Sigmoid colon (tissue), 7 donors: ENCODE data around the gene PPP1R7. TPM values are rescaled to one million over a fixed set of nuclear protein-coding genes. Genes with fewer than 3 reads are reported as not detected.
"Not testable (repeated sequence)": the region's sequence is repeated elsewhere in the genome, so short reads cannot be mapped to it uniquely, and the experiment has no call there.

Experiments used
- DNase-seq: peaks from one replicate; pipeline ENCODE4 v3.0.0-alpha.2; 2019
- H3K27ac ChIP-seq, 4 donors: fragments of 200-600 bp; sonication (generic); one replicate each; pipeline ENCODE4 v1.5.1; 2016 to 2019; ENCODE audit warnings: mild to moderate bottlenecking in 1 of 4
- H3K27me3 ChIP-seq, 3 donors: fragments of 200-600 bp; sonication (generic); one replicate each; pipeline ENCODE4 v1.5.1; 2019; ENCODE audit warnings: mild to moderate bottlenecking in 1 of 3
- H3K36me3 ChIP-seq, 4 donors: fragments of 200-600 bp; sonication (generic); one replicate each; pipeline ENCODE4 v1.5.1; 2016 to 2019
- H3K4me1 ChIP-seq, 4 donors: fragments of 200-600 bp; sonication (generic); one replicate each; pipeline ENCODE4 v1.5.1; 2017 to 2019
- H3K4me3 ChIP-seq, 4 donors: fragments of 200-600 bp; sonication (generic); one replicate each; pipeline ENCODE4 v1.5.1; 2017 to 2019; ENCODE audit warnings: mild to moderate bottlenecking in 2 of 4, moderate library complexity in 1 of 4
- H3K9me3 ChIP-seq, 4 donors: fragments of 200-600 bp in 3 of 4; sonication (generic) in 3 of 4; one replicate each; pipeline versions ENCODE4 v1.5.1 to v1.6.1; 2013 to 2019
- EP300 ChIP-seq, 4 donors: sonication (generic); formaldehyde crosslinking; IDR thresholded peaks; one replicate each; pipeline ENCODE4 v1.6.1; 2017; ENCODE audit warnings: antibody characterized with exemption in 4 of 4
- POLR2A ChIP-seq, 2 donors: fragments of 450-650 bp; IDR thresholded peaks; one replicate each; pipeline ENCODE4 v1.6.1; 2016; ENCODE audit warnings: antibody characterized with exemption in 2 of 2, mild to moderate bottlenecking in 2 of 2, moderate library complexity in 2 of 2
- POLR2AphosphoS5 ChIP-seq, 4 donors: sonication (generic); formaldehyde crosslinking; IDR thresholded peaks; one replicate each; pipeline ENCODE4 v1.6.1; 2017; ENCODE audit warnings: antibody characterized with exemption in 4 of 4
- WGBS, 2 donors: extraction: QIAGEN DNeasy Blood & Tissue Kit; methylation state at CpG; one replicate each; pipeline ENCODE4 v1.1.7; 2013; 5-methylcytosine and 5-hydroxymethylcytosine counted together
- intact Hi-C: fragments of 100-400 bp; cut with DNase I; formaldehyde crosslinking; loops from one replicate; pipeline ENCODE4 v1.15.1; 2023
- polyA plus RNA-seq, 3 donors: library from polyadenylated mRNA; stranded (reverse); fragments of 200-250 nt; gene quantifications; one replicate each; pipeline ENCODE4 v1.2.3, GENCODE V29; 2013
- total RNA-seq, 4 donors: library from RNA; depleted of rRNA; stranded (reverse); fragments of >200 nt; gene quantifications; one replicate each; pipeline ENCODE4 v1.1.0, GENCODE V29; 2016
- TF ChIP-seq, protein P1 (sequence below), 4 experiments: fragments of 450-650 bp in 3 of 4; fragments of 200-600 bp in 1 of 4; IDR thresholded peaks; one replicate each; pipeline ENCODE4 v1.5.1; 2016 to 2019; ENCODE audit warnings: antibody characterized with exemption in 4 of 4, mild to moderate bottlenecking in 3 of 4, moderate library complexity in 2 of 4
- donor health status: healthy with polysubstance abuse.
- donor health status: Bipolar disorder and iron deficiency.
- donor health status: healthy.

The PPP1R7 gene, protein sequence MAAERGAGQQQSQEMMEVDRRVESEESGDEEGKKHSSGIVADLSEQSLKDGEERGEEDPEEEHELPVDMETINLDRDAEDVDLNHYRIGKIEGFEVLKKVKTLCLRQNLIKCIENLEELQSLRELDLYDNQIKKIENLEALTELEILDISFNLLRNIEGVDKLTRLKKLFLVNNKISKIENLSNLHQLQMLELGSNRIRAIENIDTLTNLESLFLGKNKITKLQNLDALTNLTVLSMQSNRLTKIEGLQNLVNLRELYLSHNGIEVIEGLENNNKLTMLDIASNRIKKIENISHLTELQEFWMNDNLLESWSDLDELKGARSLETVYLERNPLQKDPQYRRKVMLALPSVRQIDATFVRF
- total RNA-seq (10 to 100 TPM; 41.3 to 63.5 (median 56.8) TPM), polyA plus RNA-seq (10 to 100 TPM; 76.3 to 89.7 (median 78.7) TPM)

DNA sequence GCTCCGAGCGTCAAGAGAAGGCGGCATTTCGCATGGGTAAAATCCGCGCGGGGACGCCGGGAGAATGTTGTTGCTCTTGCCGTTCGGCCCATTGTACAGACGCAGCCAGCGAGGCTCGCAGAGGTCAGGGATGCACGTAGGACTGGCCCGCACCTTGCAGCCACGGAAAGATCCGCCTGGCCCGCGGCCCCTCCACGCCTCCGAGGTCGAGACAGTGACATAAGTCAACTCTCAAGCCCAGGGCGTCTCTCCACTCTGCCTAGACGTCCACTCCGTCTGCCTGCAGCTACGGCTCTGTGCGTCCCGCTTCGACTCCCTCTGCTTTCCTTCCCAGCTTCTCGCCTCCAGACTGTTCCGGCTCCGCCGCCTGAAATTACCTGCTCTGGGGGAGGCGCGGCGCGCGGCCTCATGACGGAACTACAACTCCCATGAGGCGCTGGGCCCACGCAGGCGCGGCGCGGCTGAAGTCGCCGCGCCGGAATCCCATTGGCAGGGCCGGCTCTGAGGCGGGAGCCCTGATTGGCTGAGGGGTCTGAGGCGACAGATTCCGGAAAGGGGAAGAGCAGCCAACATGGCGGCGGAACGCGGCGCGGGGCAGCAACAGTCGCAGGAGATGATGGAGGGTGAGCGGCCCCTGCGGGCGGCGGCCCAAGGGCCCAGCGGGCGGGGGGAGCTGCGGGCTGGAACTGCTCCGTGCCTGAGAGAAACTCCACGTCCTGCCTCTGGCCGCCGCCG lies at the start of gene PPP1R7:
PPP1R7 (plus strand) TSS at position 543 of the 735 bp plus-strand sequence; CDS start at position 572, 29 bp downstream.
- Histone ChIP-seq H3K27ac (peak within 1 kb of the TSS; percentile 77 to 90 (median 86)), H3K27me3 (no peaks in the 10 kb centered on the region), H3K36me3 (peaks cover 0 to 3% (median 0%) of the 10 kb centered on the region in 4 donors), H3K4me1 (peaks cover 0 to 30% (median 15%) of the 10 kb centered on the region in 4 donors), H3K4me3 (peak within 1 kb of the TSS; percentile 74 to 98 (median 92)), H3K9me3 (no peaks in the 10 kb centered on the region)
- WGBS, 2 donors: 0 to 1% methylated on average over 73 of the region's 73 CpGs
- intact Hi-C loops: loop anchor here (2.0 to 5.0 kb wide), 4 partner anchors 47 to 207 kb away; partner anchors contain the start of genes FARP2 and MTERF4
- TF ChIP-seq POLR2A (IDR thresholded peaks at IDR 0.05): peak in 1 of 2 donors; percentile 48
- no peak for TF ChIP-seq EP300 (IDR thresholded peaks at IDR 0.05)
- TF ChIP-seq POLR2AphosphoS5 (IDR thresholded peaks at IDR 0.05): peak; percentile 73 to 88 (median 81)
- DNase-seq: peak; percentile 97

DNA sequence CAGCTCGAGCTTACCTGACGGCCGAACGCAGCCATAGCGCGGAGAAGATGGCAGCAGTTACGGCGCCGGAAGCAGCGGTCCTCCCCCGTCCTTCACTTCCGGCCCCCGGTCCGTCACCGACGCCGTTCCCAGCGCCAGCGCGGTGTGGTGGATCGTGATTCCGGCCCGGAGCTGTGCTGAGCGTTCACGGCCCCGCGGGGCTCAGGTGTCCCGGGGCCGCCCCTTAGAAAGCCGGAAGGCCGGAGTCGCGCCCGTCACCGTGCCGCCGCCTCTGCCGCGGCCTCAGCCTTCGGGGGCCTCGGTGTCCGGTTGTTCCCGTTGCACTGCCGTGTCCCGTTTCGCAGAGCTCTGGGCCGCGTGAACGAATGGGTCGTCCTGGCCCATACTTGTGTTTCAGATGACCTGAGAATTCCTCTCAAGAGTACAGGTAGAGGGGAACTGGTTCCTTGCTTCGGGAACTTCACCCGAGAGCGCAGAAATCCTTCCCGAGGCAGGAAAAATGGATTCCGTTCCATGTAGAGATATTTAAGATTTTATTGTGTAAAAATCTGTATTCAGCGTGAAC lies 47.9 kb upstream of the PPP1R7 start, which contains the start of gene MTERF4:
MTERF4 (minus strand) TSS at position 49 of the 565 bp plus-strand sequence; CDS start at position 35, 14 bp downstream.
- H3K36me3 ChIP-seq: peaks cover 0 to 24% (median 2%) of the 10 kb centered on the region in 4 donors
- peak within 1 kb of the TSS; percentile 72 to 87 (median 84) for H3K4me3 ChIP-seq
- H3K4me1 ChIP-seq: peaks cover 0 to 22% (median 20%) of the 10 kb centered on the region in 4 donors
- intact Hi-C loops: loop anchor here (2.0 to 5.0 kb wide), 2 partner anchors 48 to 170 kb away; partner anchors contain the start of gene PPP1R7
- peak; percentile 93 for DNase-seq
- WGBS, 2 donors: 0% methylated on average over 56 of the region's 56 CpGs
- no peaks in the 10 kb centered on the region for H3K9me3 ChIP-seq
- no peaks in the 10 kb centered on the region for H3K27me3 ChIP-seq
- peak within 1 kb of the TSS; percentile 82 to 88 (median 86) for H3K27ac ChIP-seq
- TF ChIP-seq POLR2A (IDR thresholded peaks at IDR 0.05) (peak in 1 of 2 donors; percentile 27), POLR2AphosphoS5 (IDR thresholded peaks at IDR 0.05) (peak; percentile 63 to 88 (median 78))
- TF ChIP-seq, protein P1, sequence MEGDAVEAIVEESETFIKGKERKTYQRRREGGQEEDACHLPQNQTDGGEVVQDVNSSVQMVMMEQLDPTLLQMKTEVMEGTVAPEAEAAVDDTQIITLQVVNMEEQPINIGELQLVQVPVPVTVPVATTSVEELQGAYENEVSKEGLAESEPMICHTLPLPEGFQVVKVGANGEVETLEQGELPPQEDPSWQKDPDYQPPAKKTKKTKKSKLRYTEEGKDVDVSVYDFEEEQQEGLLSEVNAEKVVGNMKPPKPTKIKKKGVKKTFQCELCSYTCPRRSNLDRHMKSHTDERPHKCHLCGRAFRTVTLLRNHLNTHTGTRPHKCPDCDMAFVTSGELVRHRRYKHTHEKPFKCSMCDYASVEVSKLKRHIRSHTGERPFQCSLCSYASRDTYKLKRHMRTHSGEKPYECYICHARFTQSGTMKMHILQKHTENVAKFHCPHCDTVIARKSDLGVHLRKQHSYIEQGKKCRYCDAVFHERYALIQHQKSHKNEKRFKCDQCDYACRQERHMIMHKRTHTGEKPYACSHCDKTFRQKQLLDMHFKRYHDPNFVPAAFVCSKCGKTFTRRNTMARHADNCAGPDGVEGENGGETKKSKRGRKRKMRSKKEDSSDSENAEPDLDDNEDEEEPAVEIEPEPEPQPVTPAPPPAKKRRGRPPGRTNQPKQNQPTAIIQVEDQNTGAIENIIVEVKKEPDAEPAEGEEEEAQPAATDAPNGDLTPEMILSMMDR (IDR thresholded peaks at IDR 0.05): no peak

DNA sequence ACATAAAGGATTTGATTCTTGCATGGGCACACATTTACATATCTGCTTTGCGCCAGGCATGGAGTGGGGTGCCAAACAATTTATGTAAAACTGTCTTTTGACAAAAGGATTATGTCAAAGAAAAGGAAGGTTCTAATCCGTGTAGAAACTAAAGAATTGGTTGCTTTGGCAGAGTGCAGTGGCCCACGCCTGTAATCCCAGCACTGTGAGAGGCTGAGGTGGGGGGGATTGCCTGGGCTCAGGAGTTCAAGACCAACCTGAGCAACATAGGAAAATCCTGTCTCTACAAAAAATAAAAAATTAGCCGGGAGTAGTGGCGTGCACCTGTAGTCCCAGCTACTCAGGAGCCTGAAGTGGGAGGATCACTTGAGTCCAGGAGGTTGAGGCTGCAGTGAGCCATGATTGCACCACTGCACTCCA lies 47.1 kb upstream of the PPP1R7 start:
- Histone ChIP-seq H3K4me1 (peaks cover 0 to 22% (median 20%) of the 10 kb centered on the region in 4 donors), H3K4me3 (peak overlapping the region; percentile 72 to 87 (median 84)), H3K36me3 (peaks cover 0 to 15% (median 0%) of the 10 kb centered on the region in 4 donors), H3K9me3 (no peaks in the 10 kb centered on the region), H3K27ac (peak overlapping the region; percentile 82 to 88 (median 86)), H3K27me3 (no peaks in the 10 kb centered on the region)
- peak; percentile 38 for DNase-seq
- no peak for TF ChIP-seq POLR2AphosphoS5 (IDR thresholded peaks at IDR 0.05)
- no peak for TF ChIP-seq POLR2A (IDR thresholded peaks at IDR 0.05)
- no peak for TF ChIP-seq EP300 (IDR thresholded peaks at IDR 0.05)
- TF ChIP-seq, protein P1 (IDR thresholded peaks at IDR 0.05): no peak
- intact Hi-C loops: loop anchor here (2.0 to 5.0 kb wide), 2 partner anchors 48 to 169 kb away; partner anchors contain the start of gene PPP1R7
- WGBS, 2 donors: 12 to 45% methylated on average over 5 of the region's 5 CpGs

DNA sequence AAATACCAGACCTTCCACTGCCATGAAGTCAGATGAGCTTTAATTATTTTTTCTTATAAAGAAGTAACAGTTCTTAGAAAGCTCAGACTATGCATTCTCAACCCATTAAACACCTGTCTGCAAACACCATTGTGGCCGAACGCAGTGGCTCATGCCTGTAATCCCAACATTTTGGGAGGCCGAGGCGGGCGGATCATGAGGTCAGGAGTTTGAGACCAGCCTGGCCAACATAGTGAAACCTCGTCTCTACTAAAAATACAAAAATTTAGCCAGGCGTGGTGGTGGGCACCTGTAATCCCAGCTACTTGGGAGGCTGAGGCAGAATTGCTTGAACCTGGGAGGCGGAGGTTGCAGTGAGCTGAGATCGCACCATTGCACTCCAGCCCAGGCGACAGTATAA lies 45.7 kb upstream of the PPP1R7 start:
- H3K36me3 ChIP-seq, H3K9me3 ChIP-seq, H3K27me3 ChIP-seq, H3K4me3 ChIP-seq, DNase-seq, H3K27ac ChIP-seq: not testable (repeated sequence)
- intact Hi-C loops: loop anchor here (5.0 kb wide), 1 partner anchor 168 kb away; no protein-coding TSS in a partner anchor
- H3K4me1 ChIP-seq: peaks cover 0 to 22% (median 20%) of the 10 kb centered on the region in 4 donors
- 95 to 96% methylated on average over 10 of the region's 10 CpGs for WGBS, 2 donors

DNA sequence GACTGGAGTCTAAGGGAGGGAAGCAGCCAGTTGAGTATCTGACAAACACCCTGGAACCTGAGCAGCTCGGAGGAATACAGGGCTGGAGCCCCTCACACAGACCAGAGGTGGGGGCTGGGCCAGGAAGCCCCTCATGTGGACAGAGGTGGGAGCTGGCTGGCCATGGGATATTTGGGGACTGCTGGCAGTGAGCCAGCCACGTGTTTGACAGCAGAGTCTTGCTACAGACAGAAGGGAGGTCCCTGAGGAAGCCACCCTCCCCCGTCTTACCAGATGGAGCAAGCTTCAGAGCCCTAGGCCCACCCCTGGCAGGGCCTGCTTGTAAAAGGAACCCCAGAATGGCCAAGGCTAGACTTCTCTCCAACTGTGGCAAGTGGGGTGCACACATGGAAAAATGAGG lies 44.6 kb upstream of the PPP1R7 start:
- no peaks in the 10 kb centered on the region for H3K9me3 ChIP-seq
- no peak overlapping the region for H3K4me3 ChIP-seq
- H3K4me1 ChIP-seq: peaks cover 0 to 20% (median 18%) of the 10 kb centered on the region in 4 donors
- no peaks in the 10 kb centered on the region for H3K36me3 ChIP-seq
- no peaks in the 10 kb centered on the region for H3K27me3 ChIP-seq
- H3K27ac ChIP-seq: no peak overlapping the region
- intact Hi-C loops: no loop called here
- 68 to 75% methylated on average over 3 of the region's 3 CpGs for WGBS, 2 donors
- no peak for DNase-seq
- TF ChIP-seq EP300 (IDR thresholded peaks at IDR 0.05) (no peak), POLR2AphosphoS5 (IDR thresholded peaks at IDR 0.05) (no peak), POLR2A (IDR thresholded peaks at IDR 0.05) (no peak)
- TF ChIP-seq, protein P1 (IDR thresholded peaks at IDR 0.05): no peak
